ENCODE data around the gene VANGL1. TPM values are rescaled to one million over a fixed set of nuclear protein-coding genes. Genes with fewer than 3 reads are reported as not detected.

The VANGL1 gene
- total RNA-seq, 4 donors from 2014 or later = 14.3 to 20.4 (median 17.3) TPM

DNA sequence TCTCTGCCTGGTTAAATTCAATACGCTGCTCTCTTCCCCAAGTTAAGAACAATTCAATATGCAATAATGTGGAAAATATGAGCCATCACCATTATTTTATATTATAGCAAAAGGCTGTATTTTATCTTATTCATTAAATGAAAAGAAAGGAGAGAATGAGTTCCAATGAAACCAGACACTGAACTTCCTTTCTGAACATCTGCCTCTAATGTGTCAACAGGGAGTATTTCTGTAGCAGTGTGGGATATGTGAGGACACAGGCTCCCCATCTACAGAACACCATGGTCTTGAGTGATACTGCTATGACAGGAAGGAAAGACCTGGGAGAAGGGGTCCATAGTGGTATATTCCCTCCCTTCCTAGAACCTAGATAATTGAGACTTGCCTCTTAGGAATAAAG is 80.5 kb downstream of the VANGL1 start:
- WGBS, 2 donors = 86 to 94% methylated on average over 1 of the region's 1 CpG
- intact Hi-C loops (cut with DNase I) = no loop called here
- H3K27me3 ChIP-seq = no peaks in the 10 kb centered on the region
- H3K36me3 ChIP-seq = no peaks in the 10 kb centered on the region
- no peaks in the 10 kb centered on the region for H3K9me3 ChIP-seq
- H3K4me1 ChIP-seq = peaks cover 0 to 25% (median 14%) of the 10 kb centered on the region in 3 donors
- H3K4me3 ChIP-seq = no peak overlapping the region
- TF ChIP-seq, protein P1, sequence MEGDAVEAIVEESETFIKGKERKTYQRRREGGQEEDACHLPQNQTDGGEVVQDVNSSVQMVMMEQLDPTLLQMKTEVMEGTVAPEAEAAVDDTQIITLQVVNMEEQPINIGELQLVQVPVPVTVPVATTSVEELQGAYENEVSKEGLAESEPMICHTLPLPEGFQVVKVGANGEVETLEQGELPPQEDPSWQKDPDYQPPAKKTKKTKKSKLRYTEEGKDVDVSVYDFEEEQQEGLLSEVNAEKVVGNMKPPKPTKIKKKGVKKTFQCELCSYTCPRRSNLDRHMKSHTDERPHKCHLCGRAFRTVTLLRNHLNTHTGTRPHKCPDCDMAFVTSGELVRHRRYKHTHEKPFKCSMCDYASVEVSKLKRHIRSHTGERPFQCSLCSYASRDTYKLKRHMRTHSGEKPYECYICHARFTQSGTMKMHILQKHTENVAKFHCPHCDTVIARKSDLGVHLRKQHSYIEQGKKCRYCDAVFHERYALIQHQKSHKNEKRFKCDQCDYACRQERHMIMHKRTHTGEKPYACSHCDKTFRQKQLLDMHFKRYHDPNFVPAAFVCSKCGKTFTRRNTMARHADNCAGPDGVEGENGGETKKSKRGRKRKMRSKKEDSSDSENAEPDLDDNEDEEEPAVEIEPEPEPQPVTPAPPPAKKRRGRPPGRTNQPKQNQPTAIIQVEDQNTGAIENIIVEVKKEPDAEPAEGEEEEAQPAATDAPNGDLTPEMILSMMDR (IDR thresholded peaks at IDR 0.05) = no peak
- TF ChIP-seq POLR2A (IDR thresholded peaks at IDR 0.05) = no peak
- no peak for DNase-seq
- no peak overlapping the region for H3K27ac ChIP-seq

DNA sequence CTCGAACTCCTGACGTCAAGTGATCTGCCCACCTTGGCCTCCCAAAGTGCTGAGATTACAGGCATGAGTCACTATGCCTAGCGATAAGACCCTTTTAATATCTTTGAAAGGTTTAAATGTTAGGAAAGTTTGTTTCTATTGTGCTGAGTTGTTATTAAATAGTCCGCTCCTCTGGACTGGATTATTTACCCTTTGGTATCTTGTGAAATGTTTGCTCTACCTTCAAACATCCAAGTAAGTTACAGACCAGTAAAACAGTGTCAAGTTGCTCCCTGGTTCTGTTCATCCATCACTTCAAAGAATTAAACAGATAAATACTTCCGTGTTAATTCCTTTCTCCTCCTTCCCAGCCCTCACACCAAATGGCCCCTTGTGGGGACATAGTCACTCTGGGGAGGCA is 82.0 kb downstream of the VANGL1 start:
- DNase-seq = no peak
- Histone ChIP-seq H3K36me3 (no peaks in the 10 kb centered on the region), H3K27me3 (no peaks in the 10 kb centered on the region), H3K27ac (no peak overlapping the region), H3K9me3 (no peaks in the 10 kb centered on the region), H3K4me1 (peaks cover 0 to 40% (median 26%) of the 10 kb centered on the region in 3 donors), H3K4me3 (no peak overlapping the region)
- intact Hi-C loops (cut with DNase I) = no loop called here
- WGBS, 2 donors = 72 to 93% methylated on average over 5 of the region's 5 CpGs
- no peak for TF ChIP-seq POLR2A (IDR thresholded peaks at IDR 0.05)
- TF ChIP-seq, protein P1 (IDR thresholded peaks at IDR 0.05) = no peak

DNA sequence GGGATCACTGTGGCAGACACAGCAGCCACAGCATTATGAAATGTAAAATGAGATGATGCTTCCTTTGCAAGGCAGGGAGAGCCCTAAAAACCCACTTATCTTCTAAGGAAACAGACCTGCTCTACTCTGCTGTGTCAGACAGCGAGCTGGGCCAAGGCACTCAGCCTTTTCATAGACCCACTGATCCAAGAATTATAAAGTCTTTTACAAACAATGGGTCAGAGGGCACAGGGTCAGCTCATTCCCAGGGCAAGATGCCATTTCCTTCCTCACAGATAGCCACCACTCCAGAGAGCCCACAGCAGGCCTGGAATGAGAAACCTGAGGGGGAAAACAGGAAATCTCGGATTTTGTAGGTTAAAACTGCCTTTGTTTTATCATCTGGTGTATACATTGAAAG is 83.8 kb downstream of the VANGL1 start:
- Histone ChIP-seq H3K27ac (peak overlapping the region in 3 of 4 donors; percentile 58 to 86 (median 68)), H3K9me3 (no peaks in the 10 kb centered on the region), H3K36me3 (no peaks in the 10 kb centered on the region), H3K27me3 (no peaks in the 10 kb centered on the region), H3K4me1 (peaks cover 0 to 57% (median 33%) of the 10 kb centered on the region in 3 donors), H3K4me3 (no peak overlapping the region)
- WGBS, 2 donors = 57 to 60% methylated on average over 2 of the region's 2 CpGs
- TF ChIP-seq POLR2A (IDR thresholded peaks at IDR 0.05) = no peak
- intact Hi-C loops (cut with DNase I) = no loop called here
- no peak for DNase-seq

DNA sequence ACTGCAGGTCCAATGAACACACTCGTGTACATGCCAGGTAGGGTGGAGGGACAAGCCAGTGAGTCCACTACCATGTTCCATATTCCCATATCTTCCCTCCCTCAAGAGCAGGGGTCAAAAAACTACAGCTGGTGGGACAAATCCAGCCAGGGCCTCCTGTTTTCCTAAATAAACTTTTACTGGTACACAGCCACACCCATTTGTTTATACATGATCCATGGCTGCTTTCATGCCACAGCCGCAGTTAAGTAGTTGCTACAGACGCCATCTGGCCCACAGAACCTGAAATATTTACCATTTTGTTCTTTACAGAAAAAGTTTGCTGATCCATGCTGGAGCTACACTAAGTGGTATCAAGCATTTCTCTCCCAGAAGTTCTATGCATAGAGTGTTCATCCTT is 84.4 kb downstream of the VANGL1 start:
- peak overlapping the region in 3 of 4 donors; percentile 58 to 86 (median 68) for H3K27ac ChIP-seq
- DNase-seq = no peak
- no peaks in the 10 kb centered on the region for H3K9me3 ChIP-seq
- no peak overlapping the region for H3K4me3 ChIP-seq
- peaks cover 0 to 63% (median 36%) of the 10 kb centered on the region in 3 donors for H3K4me1 ChIP-seq
- TF ChIP-seq, protein P1 (IDR thresholded peaks at IDR 0.05) = no peak
- TF ChIP-seq POLR2A (IDR thresholded peaks at IDR 0.05) = no peak
- no peaks in the 10 kb centered on the region for H3K36me3 ChIP-seq
- WGBS, 2 donors = 66 to 68% methylated on average over 3 of the region's 3 CpGs
- no peaks in the 10 kb centered on the region for H3K27me3 ChIP-seq
- intact Hi-C loops (cut with DNase I) = no loop called here

DNA sequence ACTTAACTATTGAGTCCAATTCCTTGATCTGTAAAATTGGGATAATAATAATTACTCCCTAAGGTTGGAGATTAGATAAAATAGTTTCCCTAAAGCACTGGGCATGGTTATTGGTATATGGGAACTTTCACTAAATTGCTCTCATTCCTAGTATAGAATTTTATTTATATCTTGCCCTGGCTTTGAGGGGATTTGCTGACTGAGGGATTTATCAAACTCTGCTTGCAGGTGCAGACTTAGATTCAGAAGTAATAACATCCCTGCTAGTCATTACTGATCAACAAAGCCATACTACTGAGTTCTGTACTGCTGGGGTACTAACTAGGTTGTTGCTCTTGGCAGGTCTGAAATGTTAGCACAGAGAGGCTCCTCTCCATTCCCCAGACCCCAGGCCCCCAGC is 84.8 kb downstream of the VANGL1 start:
- no peak for TF ChIP-seq POLR2A (IDR thresholded peaks at IDR 0.05)
- TF ChIP-seq, protein P1 (IDR thresholded peaks at IDR 0.05) = no peak
- peak overlapping the region in 3 of 4 donors; percentile 58 to 86 (median 68) for H3K27ac ChIP-seq

More for the DNA sequence above, 84.8 kb downstream of the VANGL1 start:
- DNase-seq = no peak
- Histone ChIP-seq H3K27me3 (no peaks in the 10 kb centered on the region), H3K4me1 (peaks cover 0 to 67% (median 36%) of the 10 kb centered on the region in 3 donors), H3K9me3 (no peaks in the 10 kb centered on the region), H3K4me3 (no peak overlapping the region), H3K36me3 (no peaks in the 10 kb centered on the region)
- intact Hi-C loops (cut with DNase I) = no loop called here

All from esophagus squamous epithelium (tissue), 5 donors.